ENCODE data around the gene CCDC7.
"Not testable (repeated sequence)": the region's sequence is repeated elsewhere in the genome, so short reads cannot be mapped to it uniquely, and the experiment has no call there.

The CCDC7 gene

GRCh38 chr10:32795598-32796183 lies 349.8 kb downstream of the CCDC7 start:
- TF ChIP-seq CTCF (IDR thresholded peaks at IDR 0.05; ENCODE audit: borderline replicate concordance, extremely low read depth, low read length, poor library complexity, severe bottlenecking) (peak; percentile 77), EZH2 (IDR thresholded peaks at IDR 0.05; ENCODE audit: borderline replicate concordance, low read depth, low read length, severe bottlenecking) (no peak)
- peak; percentile 67 for ATAC-seq (ENCODE audit: insufficient read depth, low read depth)
- no peak overlapping the region for H3K27ac ChIP-seq (ENCODE audit: low read length)
- no peak for DNase-seq
- H3K9me3 ChIP-seq (ENCODE audit: insufficient read depth, low read length, severe bottlenecking), result no peaks in the 10 kb centered on the region
- no peaks in the 10 kb centered on the region for H4K20me1 ChIP-seq (ENCODE audit: insufficient read depth, low read length)
- H3K36me3 ChIP-seq (ENCODE audit: insufficient read depth, low read length), result no peaks in the 10 kb centered on the region
- H2AFZ ChIP-seq (ENCODE audit: low read depth, low read length), result no peak overlapping the region
- H3K79me2 ChIP-seq (ENCODE audit: insufficient read depth, low read length), result no peaks in the 10 kb centered on the region
- no peaks in the 10 kb centered on the region for H3K4me1 ChIP-seq (ENCODE audit: insufficient read depth, low read length)
- no peak overlapping the region for H3K4me3 ChIP-seq (ENCODE audit: low read depth in 1 of 2, low read length in 2 of 2)
- H3K9ac ChIP-seq (ENCODE audit: low read depth, low read length), result no peak overlapping the region
- H3K4me2 ChIP-seq (ENCODE audit: insufficient read depth, low read length), result no peak overlapping the region
- no peaks in the 10 kb centered on the region for H3K27me3 ChIP-seq (ENCODE audit: insufficient read depth, low read length, poor library complexity)

GRCh38 chr10:32797393-32797792 lies 351.5 kb downstream of the CCDC7 start:
- not testable (repeated sequence) for H2AFZ ChIP-seq (ENCODE audit: low read depth, low read length); H3K4me2 ChIP-seq (ENCODE audit: insufficient read depth, low read length); H3K9me3 ChIP-seq (ENCODE audit: insufficient read depth, low read length, severe bottlenecking); H3K27ac ChIP-seq (ENCODE audit: low read length); H3K79me2 ChIP-seq (ENCODE audit: insufficient read depth, low read length); DNase-seq; H3K9ac ChIP-seq (ENCODE audit: low read depth, low read length); H3K4me3 ChIP-seq (ENCODE audit: low read depth in 1 of 2, low read length in 2 of 2); H4K20me1 ChIP-seq (ENCODE audit: insufficient read depth, low read length); H3K27me3 ChIP-seq (ENCODE audit: insufficient read depth, low read length, poor library complexity); ATAC-seq (ENCODE audit: insufficient read depth, low read depth); H3K4me1 ChIP-seq (ENCODE audit: insufficient read depth, low read length); H3K36me3 ChIP-seq (ENCODE audit: insufficient read depth, low read length)

GRCh38 chr10:32846974-32847373 lies 401.0 kb downstream of the CCDC7 start:
- no peak overlapping the region for H2AFZ ChIP-seq (ENCODE audit: low read depth, low read length)
- no peak for DNase-seq
- no peaks in the 10 kb centered on the region for H4K20me1 ChIP-seq (ENCODE audit: insufficient read depth, low read length)
- H3K4me2 ChIP-seq (ENCODE audit: insufficient read depth, low read length), result no peak overlapping the region
- H3K79me2 ChIP-seq (ENCODE audit: insufficient read depth, low read length), result no peaks in the 10 kb centered on the region
- H3K27ac ChIP-seq (ENCODE audit: low read length), result no peak overlapping the region
- no peak overlapping the region for H3K4me3 ChIP-seq (ENCODE audit: low read depth in 1 of 2, low read length in 2 of 2)
- H3K36me3 ChIP-seq (ENCODE audit: insufficient read depth, low read length), result no peaks in the 10 kb centered on the region
- no peaks in the 10 kb centered on the region for H3K27me3 ChIP-seq (ENCODE audit: insufficient read depth, low read length, poor library complexity)
- no peaks in the 10 kb centered on the region for H3K9me3 ChIP-seq (ENCODE audit: insufficient read depth, low read length, severe bottlenecking)
- H3K4me1 ChIP-seq (ENCODE audit: insufficient read depth, low read length), result no peaks in the 10 kb centered on the region
- no peak overlapping the region for H3K9ac ChIP-seq (ENCODE audit: low read depth, low read length)
- no peak for ATAC-seq (ENCODE audit: insufficient read depth, low read depth)
- TF ChIP-seq CTCF (IDR thresholded peaks at IDR 0.05; ENCODE audit: borderline replicate concordance, extremely low read depth, low read length, poor library complexity, severe bottlenecking) (no peak), EZH2 (IDR thresholded peaks at IDR 0.05; ENCODE audit: borderline replicate concordance, low read depth, low read length, severe bottlenecking) (no peak)

GRCh38 chr10:32851301-32851700 lies 405.4 kb downstream of the CCDC7 start:
- DNase-seq (no peak), ATAC-seq (ENCODE audit: insufficient read depth, low read depth) (no peak)
- H3K27me3 ChIP-seq (ENCODE audit: insufficient read depth, low read length, poor library complexity), result no peaks in the 10 kb centered on the region
- no peaks in the 10 kb centered on the region for H4K20me1 ChIP-seq (ENCODE audit: insufficient read depth, low read length)
- no peaks in the 10 kb centered on the region for H3K4me1 ChIP-seq (ENCODE audit: insufficient read depth, low read length)
- H3K79me2 ChIP-seq (ENCODE audit: insufficient read depth, low read length), result no peaks in the 10 kb centered on the region
- no peak overlapping the region for H3K4me3 ChIP-seq (ENCODE audit: low read depth in 1 of 2, low read length in 2 of 2)
- no peak overlapping the region for H3K4me2 ChIP-seq (ENCODE audit: insufficient read depth, low read length)
- TF ChIP-seq CTCF (IDR thresholded peaks at IDR 0.05; ENCODE audit: borderline replicate concordance, extremely low read depth, low read length, poor library complexity, severe bottlenecking) (no peak), EZH2 (IDR thresholded peaks at IDR 0.05; ENCODE audit: borderline replicate concordance, low read depth, low read length, severe bottlenecking) (no peak)
- H3K9me3 ChIP-seq (ENCODE audit: insufficient read depth, low read length, severe bottlenecking), result no peaks in the 10 kb centered on the region
- no peak overlapping the region for H3K27ac ChIP-seq (ENCODE audit: low read length)
- H2AFZ ChIP-seq (ENCODE audit: low read depth, low read length), result no peak overlapping the region
- no peaks in the 10 kb centered on the region for H3K36me3 ChIP-seq (ENCODE audit: insufficient read depth, low read length)
- H3K9ac ChIP-seq (ENCODE audit: low read depth, low read length), result no peak overlapping the region
